Omental fat pad (tissue), 4 donors: ENCODE results near the gene SBF1. TPM values are rescaled to one million over a fixed set of nuclear protein-coding genes. Genes with fewer than 3 reads are reported as not detected.

ENCODE experiments used
- ATAC-seq: fragments of 150-250 bp; one replicate; pipeline ENCODE4 v1.9.1; 2016; ENCODE audit warnings: mild to moderate bottlenecking, moderate library complexity; ENCODE audit not compliant: low FRiP score
- DNase-seq: peaks from one replicate; pipeline ENCODE4 v3.0.0-alpha.2; 2019; ENCODE audit warnings: low spot score
- total RNA-seq, 4 donors: library from RNA; depleted of rRNA; stranded (reverse); fragments of >200 nt; gene quantifications; one replicate each; pipeline ENCODE4 v1.1.0, GENCODE V29; 2016
- TF ChIP-seq, protein P1 (sequence below), 3 donors: fragments of 450-650 bp; IDR thresholded peaks; one replicate each; pipeline ENCODE4 v1.5.1; 2016 to 2017; ENCODE audit warnings: antibody characterized with exemption in 3 of 3, mild to moderate bottlenecking in 3 of 3, moderate library complexity in 2 of 3

SBF1 gene
- total RNA-seq, 4 donors from 2014 or later, result 37.5 to 66.8 (median 43.8) TPM

DNA sequence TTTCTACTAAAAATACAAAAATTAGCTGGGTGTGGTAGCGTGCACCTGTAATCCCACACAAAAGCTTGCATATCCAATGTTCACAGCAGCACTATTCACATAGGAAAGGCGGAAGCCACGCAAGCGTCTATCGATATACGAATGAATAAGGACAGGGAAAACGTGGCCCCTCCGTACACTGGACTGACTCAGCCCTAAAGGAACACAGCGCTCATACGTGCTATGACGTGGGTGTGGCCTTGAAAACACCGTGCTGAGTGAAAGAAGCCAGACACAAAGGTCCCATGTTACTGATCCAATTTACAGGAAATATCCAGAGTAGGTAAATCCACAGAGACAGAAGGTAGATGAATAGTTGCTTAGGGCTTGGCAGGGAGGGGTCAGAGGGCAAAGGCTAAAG, 25.6 kb upstream of the SBF1 start:
- TF ChIP-seq, protein P1, sequence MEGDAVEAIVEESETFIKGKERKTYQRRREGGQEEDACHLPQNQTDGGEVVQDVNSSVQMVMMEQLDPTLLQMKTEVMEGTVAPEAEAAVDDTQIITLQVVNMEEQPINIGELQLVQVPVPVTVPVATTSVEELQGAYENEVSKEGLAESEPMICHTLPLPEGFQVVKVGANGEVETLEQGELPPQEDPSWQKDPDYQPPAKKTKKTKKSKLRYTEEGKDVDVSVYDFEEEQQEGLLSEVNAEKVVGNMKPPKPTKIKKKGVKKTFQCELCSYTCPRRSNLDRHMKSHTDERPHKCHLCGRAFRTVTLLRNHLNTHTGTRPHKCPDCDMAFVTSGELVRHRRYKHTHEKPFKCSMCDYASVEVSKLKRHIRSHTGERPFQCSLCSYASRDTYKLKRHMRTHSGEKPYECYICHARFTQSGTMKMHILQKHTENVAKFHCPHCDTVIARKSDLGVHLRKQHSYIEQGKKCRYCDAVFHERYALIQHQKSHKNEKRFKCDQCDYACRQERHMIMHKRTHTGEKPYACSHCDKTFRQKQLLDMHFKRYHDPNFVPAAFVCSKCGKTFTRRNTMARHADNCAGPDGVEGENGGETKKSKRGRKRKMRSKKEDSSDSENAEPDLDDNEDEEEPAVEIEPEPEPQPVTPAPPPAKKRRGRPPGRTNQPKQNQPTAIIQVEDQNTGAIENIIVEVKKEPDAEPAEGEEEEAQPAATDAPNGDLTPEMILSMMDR (IDR thresholded peaks at IDR 0.05), result no peak
- no peak for ATAC-seq
- DNase-seq, result no peak

DNA sequence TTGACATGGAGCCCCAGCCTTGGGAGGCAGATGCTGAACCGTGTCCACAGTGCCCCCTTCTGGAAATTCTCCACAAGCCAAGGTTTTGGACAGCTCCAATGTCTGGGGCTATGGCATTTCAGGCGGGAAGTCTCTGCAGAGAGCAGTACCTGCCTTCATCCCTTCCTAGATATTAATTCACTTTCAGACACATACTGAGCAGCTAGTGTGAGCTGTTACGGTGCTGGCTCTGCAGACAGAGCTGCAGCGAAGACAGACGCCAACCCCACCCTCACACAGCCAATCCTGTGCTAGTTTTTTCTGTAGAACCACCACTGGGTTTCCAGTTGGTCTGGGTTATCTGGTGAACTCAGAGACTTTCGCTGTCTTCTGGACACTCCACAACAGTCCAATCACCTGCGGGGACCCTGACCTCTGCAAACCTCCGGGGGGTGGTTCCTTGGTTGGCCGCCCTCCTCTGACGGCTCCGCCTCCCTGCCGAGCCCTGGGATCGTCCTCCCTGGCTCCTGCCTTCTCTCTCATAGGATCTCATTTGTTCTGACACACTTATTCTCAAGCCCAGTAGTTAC, 23.6 kb upstream of the SBF1 start:
- ATAC-seq (peak; percentile 74), DNase-seq (no peak)
- TF ChIP-seq, protein P1 (IDR thresholded peaks at IDR 0.05), result no peak

DNA sequence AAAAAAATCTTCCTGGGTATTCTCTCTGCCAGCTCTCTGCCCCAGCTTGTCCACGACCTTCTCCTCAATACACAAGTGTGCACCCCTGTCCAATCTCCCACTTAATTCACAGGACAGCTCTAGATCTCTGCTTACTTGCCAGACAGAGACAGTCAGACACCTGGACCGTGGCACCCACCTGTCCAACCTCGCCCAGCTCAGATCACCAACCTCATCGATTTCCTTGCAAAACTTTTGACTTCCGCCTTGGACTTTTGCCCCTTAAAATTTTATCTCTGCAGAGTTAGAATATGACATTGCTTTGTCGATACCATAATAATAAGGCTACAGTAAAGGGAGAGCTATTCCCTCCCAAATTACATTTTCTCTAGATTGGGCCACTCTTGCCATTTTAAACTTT, 22.3 kb upstream of the SBF1 start:
- ATAC-seq, result no peak
- DNase-seq, result no peak
- TF ChIP-seq, protein P1 (IDR thresholded peaks at IDR 0.05), result no peak

DNA sequence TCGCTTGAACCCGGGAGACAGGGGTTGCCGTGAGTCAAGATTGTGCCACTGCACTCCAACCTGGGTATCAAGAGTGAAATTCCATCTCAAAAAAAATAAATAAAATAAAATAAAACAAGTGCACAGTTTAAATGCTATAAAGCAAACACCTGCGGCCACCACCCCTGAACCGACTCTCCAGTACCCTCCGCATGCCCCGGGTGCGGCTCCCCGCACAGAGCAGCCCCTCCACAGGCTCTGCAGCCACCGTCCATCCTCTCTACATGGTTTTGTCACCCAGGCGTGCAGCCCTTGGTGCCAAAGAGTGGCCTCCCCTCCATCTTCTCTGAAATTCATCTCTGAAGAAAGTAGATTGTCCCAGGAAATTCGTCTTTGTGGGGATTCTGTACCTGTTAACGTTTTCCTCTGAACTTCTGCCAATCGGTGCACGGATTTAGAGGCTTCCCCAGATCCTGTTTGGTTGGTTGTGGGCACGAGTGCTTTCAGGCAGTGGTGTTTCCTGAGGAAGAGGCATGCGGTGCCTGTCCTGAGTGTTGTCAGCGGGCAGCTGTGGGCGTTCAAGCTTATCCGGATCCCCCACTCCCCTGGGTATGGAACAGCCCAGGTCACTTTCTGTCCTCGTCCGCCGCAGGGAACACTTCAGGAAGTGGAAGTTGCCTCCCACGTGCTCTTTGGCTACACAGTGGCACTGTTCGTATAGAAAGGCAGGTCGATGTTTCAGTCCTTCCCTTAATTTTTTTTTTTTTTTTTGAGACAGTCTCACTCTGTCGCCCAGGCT, 15.9 kb upstream of the SBF1 start:
- ATAC-seq (no peak), DNase-seq (no peak)
- TF ChIP-seq, protein P1 (IDR thresholded peaks at IDR 0.05), result no peak

DNA sequence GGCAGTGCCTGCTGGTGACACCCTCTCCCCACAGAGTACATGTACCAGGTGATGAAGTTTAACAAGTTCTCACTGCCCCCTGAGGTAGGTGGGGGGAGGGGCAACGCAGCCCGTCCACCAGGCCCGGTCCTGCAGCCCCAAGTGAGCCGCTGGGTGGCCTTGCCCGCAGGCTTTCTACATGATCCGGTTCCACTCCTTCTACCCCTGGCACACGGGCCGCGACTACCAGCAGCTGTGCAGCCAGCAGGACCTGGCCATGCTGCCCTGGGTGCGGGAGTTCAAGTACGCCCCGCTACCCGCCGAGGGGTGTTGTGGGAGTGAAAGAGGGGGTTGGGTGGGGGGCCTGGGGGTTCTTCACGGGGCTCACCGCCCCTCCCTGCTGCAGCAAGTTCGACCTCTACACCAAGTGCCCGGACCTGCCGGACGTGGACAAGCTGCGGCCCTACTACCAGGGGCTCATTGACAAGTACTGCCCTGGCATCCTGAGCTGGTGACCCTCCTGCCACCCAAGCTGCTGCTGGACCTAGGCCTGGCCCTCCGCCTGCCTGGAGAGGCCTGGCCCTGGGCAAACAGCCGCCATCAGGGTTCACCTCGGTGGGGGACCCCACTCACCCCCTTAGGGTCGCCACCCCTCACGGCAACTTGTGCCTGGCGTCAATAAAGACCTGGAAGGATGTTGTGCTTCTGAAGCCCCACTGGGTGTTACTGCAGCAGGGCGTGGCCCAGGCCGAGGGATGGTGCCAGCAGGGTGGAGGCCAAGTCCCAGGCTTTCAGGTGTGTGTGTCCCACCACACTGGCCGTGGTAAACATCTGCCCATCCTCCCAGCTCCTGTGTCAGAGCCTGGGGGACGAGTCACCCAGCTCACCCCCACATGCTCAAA, 14.8 kb upstream of the SBF1 start:
- no peak for DNase-seq
- no peak for ATAC-seq
- TF ChIP-seq, protein P1 (IDR thresholded peaks at IDR 0.05), result no peak

DNA sequence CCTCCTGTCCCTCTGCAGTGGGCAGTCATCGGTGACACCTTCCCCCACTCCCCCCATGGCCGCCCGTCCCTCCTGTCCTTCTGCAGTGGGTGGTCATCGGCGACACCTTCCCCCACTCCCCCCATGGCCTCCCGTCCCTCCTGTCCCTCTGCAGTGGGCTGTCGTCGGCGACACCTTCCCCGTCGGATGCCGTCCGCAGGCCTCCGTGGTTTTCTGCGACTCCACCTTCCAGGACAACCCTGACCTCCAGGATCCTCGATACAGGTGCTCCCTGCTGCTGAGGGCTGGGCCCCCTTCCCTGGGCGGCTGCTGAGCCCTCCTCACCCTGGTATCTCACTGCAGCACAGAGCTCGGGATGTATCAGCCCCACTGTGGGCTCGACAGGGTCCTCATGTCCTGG, 14.1 kb upstream of the SBF1 start:
- no peak for DNase-seq
- no peak for ATAC-seq
- TF ChIP-seq, protein P1 (IDR thresholded peaks at IDR 0.05), result no peak
